Psoas muscle (tissue), 8 donors: ENCODE results near the gene DPRX. TPM values are rescaled to one million over a fixed set of nuclear protein-coding genes. Genes with fewer than 3 reads are reported as not detected.

Source experiments
- ATAC-seq, 4 donors: fragments of 200-7000 bp; cut with Tn5 transposase; one replicate each; pipeline ENCODE4 v1.9.1; 2020; ENCODE audit warnings: moderate library complexity in 3 of 4, mild to moderate bottlenecking in 2 of 4
- DNase-seq, 2 donors: peaks; one replicate each; pipeline ENCODE4 v3.0.0-alpha.2; 2020
- H3K27ac ChIP-seq: fragments of 200-600 bp; one replicate; pipeline ENCODE4 v1.8.0; 2022
- H3K27me3 ChIP-seq, 3 donors: fragments of 200-600 bp in 1 of 3; one replicate each; pipeline versions ENCODE4 v1.6.1 to v1.8.0; 2013 to 2022; ENCODE audit warnings: low read length in 2 of 3, mild to moderate bottlenecking in 2 of 3, moderate library complexity in 1 of 3; ENCODE audit not compliant: insufficient read depth in 3 of 3
- H3K36me3 ChIP-seq, 2 donors: fragments of 200-600 bp in 1 of 2; one replicate each; pipeline versions ENCODE4 v1.6.1 to v1.8.0; 2013 to 2022; ENCODE audit warnings: low read depth in 1 of 2, mild to moderate bottlenecking in 1 of 2, moderate library complexity in 1 of 2; ENCODE audit not compliant: insufficient read depth in 1 of 2
- H3K4me1 ChIP-seq: fragments of 200-600 bp; one replicate; pipeline ENCODE4 v1.8.0; 2022
- H3K4me3 ChIP-seq: fragments of 200-600 bp; one replicate; pipeline ENCODE4 v1.8.0; 2022; ENCODE audit warnings: mild to moderate bottlenecking
- H3K9me3 ChIP-seq: fragments of 200-600 bp; one replicate; pipeline ENCODE4 v1.8.0; 2022
- WGBS, 3 donors: extraction: QIAGEN DNeasy Blood & Tissue Kit; methylation state at CpG; one replicate each; pipeline versions ENCODE4 v1.1.6 to v1.1.7; 2013; 5-methylcytosine and 5-hydroxymethylcytosine counted together
- intact Hi-C, 2 donors: fragments of 100-400 bp; cut with DNase I; formaldehyde crosslinking; loops; one replicate each; pipeline versions ENCODE4 v1.11.0 to v1.14.2; 2022
- polyA plus RNA-seq, 3 donors: library from polyadenylated mRNA; stranded (reverse); fragments of 200-250 nt; gene quantifications; one replicate each; pipeline ENCODE4 v1.2.3, GENCODE V29; 2013
- total RNA-seq, 4 donors: library from RNA; stranded (reverse); fragmentation: NEBNext Ultra II Directional in 2 of 4; extraction: Animal tissue kit (Norgen Biotek cat#: 25700) in 2 of 4; gene quantifications; one replicate each; pipeline versions ENCODE4 v1.2.1 to v1.2.4, GENCODE V29; 2021 to 2023
- TF ChIP-seq, protein P1 (sequence below): fragments of 200-600 bp; IDR thresholded peaks from one replicate; pipeline ENCODE4 v1.8.0; 2022; ENCODE audit warnings: antibody characterized with exemption
- donor health status: healthy with polysubstance abuse.
- donor health status: DM: no; HTN: no; CAD: no; lungs with moderate emphysema.
- donor health status: Bipolar disorder and iron deficiency.
- donor health status: healthy.
- donor health status: DM: yes; HTN: yes; CAD: no.
- donor health status: DM: no; HTN: no; CAD: no.
- donor health status: DM: no; HTN: no; CAD: no.
- donor health status: DM: yes; HTN: yes; CAD: no.

Gene DPRX
- total and polyA plus RNA-seq, 7 donors = 0.36 TPM; not detected in 6

DNA sequence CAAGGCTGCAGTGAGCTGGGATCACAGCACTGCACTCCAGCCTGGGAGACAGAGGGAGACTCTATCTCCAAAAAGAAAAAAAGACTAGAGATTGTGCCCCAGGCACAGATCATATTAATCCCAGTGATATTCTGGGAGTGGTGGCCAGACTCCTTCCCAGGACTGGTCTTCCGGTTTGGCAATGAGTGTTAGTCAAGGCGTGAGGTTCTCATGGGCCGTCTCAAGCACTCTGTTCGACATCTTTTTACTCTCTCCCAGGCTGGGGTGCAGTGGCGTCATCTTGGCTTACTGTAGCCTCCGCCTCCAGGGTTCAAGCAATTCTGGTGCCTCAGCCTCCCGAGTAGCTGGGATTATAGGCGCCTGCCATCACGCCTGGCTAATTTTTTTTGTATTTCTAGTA lies 5.3 kb upstream of the DPRX start:
- H3K4me1 ChIP-seq = no peaks in the 10 kb centered on the region
- H3K27ac ChIP-seq = no peak overlapping the region
- no peaks in the 10 kb centered on the region for H3K27me3 ChIP-seq
- ATAC-seq (no peak), DNase-seq (no peak)
- no peak overlapping the region for H3K4me3 ChIP-seq
- H3K36me3 ChIP-seq = no peaks in the 10 kb centered on the region
- TF ChIP-seq, protein P1, sequence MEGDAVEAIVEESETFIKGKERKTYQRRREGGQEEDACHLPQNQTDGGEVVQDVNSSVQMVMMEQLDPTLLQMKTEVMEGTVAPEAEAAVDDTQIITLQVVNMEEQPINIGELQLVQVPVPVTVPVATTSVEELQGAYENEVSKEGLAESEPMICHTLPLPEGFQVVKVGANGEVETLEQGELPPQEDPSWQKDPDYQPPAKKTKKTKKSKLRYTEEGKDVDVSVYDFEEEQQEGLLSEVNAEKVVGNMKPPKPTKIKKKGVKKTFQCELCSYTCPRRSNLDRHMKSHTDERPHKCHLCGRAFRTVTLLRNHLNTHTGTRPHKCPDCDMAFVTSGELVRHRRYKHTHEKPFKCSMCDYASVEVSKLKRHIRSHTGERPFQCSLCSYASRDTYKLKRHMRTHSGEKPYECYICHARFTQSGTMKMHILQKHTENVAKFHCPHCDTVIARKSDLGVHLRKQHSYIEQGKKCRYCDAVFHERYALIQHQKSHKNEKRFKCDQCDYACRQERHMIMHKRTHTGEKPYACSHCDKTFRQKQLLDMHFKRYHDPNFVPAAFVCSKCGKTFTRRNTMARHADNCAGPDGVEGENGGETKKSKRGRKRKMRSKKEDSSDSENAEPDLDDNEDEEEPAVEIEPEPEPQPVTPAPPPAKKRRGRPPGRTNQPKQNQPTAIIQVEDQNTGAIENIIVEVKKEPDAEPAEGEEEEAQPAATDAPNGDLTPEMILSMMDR = no peak
- intact Hi-C loops = no loop called here
- WGBS, 3 donors = 81 to 83% (median 82%) methylated on average over 9 of the region's 9 CpGs
- H3K9me3 ChIP-seq = no peaks in the 10 kb centered on the region

DNA sequence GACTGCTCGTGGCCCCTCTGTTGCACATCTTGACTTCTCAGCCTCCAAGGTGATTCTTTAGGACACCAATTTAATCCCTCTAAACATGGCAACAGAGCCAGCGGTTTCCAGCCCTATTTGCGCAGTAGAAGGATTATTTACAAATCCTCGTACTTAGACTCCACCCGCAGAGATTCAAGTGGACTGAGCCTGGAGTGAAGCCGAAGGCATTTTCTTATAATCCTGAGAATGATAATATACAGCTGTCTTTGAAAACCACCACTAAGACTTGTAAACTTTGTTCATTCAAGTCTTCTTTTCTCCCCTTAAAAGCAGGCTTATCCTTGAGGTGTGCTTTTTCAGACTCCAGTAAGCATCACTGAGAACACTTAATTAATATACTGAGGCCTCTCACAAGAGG lies 4.8 kb upstream of the DPRX start:
- Histone ChIP-seq H3K27ac (no peak overlapping the region), H3K4me1 (no peaks in the 10 kb centered on the region), H3K27me3 (no peaks in the 10 kb centered on the region), H3K9me3 (no peaks in the 10 kb centered on the region), H3K36me3 (no peaks in the 10 kb centered on the region), H3K4me3 (no peak overlapping the region)
- ATAC-seq (no peak), DNase-seq (no peak)
- intact Hi-C loops = no loop called here
- 43 to 57% (median 48%) methylated on average over 6 of the region's 6 CpGs for WGBS, 3 donors
- TF ChIP-seq, protein P1 = no peak

GRCh38 chr19:53634768-53635167 lies 3.0 kb downstream of the DPRX start:
- no peak for ATAC-seq
- no peak for DNase-seq
- no peak overlapping the region for H3K27ac ChIP-seq
- no peaks in the 10 kb centered on the region for H3K9me3 ChIP-seq
- H3K27me3 ChIP-seq = no peaks in the 10 kb centered on the region
- TF ChIP-seq, protein P1 = no peak
- WGBS, 3 donors = 67 to 71% (median 69%) methylated on average over 10 of the region's 10 CpGs
- no peaks in the 10 kb centered on the region for H3K4me1 ChIP-seq
- no peaks in the 10 kb centered on the region for H3K36me3 ChIP-seq
- no peak overlapping the region for H3K4me3 ChIP-seq
- intact Hi-C loops = no loop called here

DNA sequence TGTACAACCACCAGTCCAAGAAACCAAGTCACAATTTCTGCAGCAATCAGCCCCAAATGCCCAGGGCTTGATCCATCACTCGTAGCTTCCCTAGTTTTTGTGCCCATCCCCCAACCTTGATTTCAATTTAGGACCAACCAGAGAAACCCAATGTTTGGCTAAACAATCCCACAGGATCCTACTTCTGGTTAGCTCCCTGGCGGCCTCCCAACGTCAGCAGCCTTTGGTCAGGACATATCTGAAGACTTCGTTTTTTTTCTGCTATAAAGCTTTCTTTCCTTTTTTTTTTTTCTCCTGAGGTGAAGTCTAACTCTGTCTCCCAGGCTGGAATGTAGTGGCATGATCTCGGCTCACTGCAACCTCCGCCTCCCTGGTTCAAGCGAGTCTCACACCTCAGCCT lies 7.7 kb downstream of the DPRX start:
- no peaks in the 10 kb centered on the region for H3K36me3 ChIP-seq
- H3K27ac ChIP-seq = no peak overlapping the region
- 71 to 84% (median 75%) methylated on average over 7 of the region's 7 CpGs for WGBS, 3 donors
- H3K4me1 ChIP-seq = no peaks in the 10 kb centered on the region
- H3K9me3 ChIP-seq = no peaks in the 10 kb centered on the region
- DNase-seq (no peak), ATAC-seq (no peak)
- intact Hi-C loops = no loop called here
- no peaks in the 10 kb centered on the region for H3K27me3 ChIP-seq
- TF ChIP-seq, protein P1 = no peak
- H3K4me3 ChIP-seq = no peak overlapping the region

DNA sequence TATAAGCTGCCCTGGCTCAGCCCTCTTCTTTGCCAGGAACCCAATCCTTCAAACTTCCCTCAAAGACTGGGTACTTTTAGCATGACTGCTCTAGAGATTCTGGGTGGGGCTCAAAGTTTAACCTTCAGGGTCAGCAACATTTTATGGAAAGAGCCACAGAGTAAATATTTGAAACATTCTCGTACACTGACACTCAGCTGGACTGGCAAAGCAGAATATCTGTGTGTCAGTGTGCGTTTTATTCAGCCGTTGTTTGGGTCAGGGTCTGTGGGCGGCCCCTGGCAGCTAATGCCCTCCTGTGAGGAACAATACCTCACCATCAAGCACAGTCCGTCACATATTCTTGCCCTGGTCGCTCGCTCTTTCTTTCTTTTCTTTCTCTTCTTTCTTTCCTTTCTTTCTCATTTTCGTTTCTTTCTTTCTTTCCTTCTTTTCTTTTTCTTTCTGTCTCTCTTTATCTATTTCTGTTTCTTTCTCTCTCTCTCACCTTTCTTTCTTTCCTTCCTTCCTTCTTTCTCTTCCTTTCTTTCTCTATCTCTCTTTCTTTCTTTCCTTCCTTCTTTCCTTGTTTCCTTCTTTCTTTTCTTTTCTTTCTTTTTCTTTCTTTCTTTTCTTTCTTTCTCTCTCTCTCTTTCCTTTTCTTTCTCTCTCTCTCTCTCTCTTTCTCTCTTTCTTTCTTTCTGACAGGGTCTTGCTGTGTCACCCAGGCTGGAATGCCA lies 10.7 kb downstream of the DPRX start:
- H3K4me1 ChIP-seq = no peaks in the 10 kb centered on the region
- H3K4me3 ChIP-seq = no peak overlapping the region
- TF ChIP-seq, protein P1 = no peak
- no peaks in the 10 kb centered on the region for H3K27me3 ChIP-seq
- H3K9me3 ChIP-seq = no peaks in the 10 kb centered on the region
- ATAC-seq (no peak), DNase-seq (no peak)
- WGBS, 3 donors = 65 to 71% (median 69%) methylated on average over 8 of the region's 8 CpGs
- intact Hi-C loops = no loop called here
- H3K27ac ChIP-seq = no peak overlapping the region
- H3K36me3 ChIP-seq = no peaks in the 10 kb centered on the region
